ENCODE results near the gene ABI3BP.

Gene ABI3BP

GRCh38 chr3:100941451-100941850, 51.8 kb downstream of the ABI3BP start:
- no peak for DNase-seq

GRCh38 chr3:100941041-100941440, 52.2 kb downstream of the ABI3BP start:
- DNase-seq: no peak

- no peak for DNase-seq
Measured at GRCh38 chr3:100936931-100937330, 56.3 kb downstream of the ABI3BP start.

GRCh38 chr3:100932491-100932890, 60.7 kb downstream of the ABI3BP start:
- no peak for DNase-seq

- no peak for DNase-seq
Measured at GRCh38 chr3:100928638-100929428, 64.4 kb downstream of the ABI3BP start.

GRCh38 chr3:100927775-100928174, 65.4 kb downstream of the ABI3BP start:
- DNase-seq: no peak

- no peak for DNase-seq
Measured at GRCh38 chr3:100915706-100916495, 77.3 kb downstream of the ABI3BP start.

GRCh38 chr3:100913870-100914648, 79.2 kb downstream of the ABI3BP start:
- DNase-seq: no peak

GRCh38 chr3:100912976-100913545, 80.2 kb downstream of the ABI3BP start:
- DNase-seq: no peak

- no peak for DNase-seq
Measured at GRCh38 chr3:100912571-100912970, 80.7 kb downstream of the ABI3BP start.

- no peak for DNase-seq
Measured at GRCh38 chr3:100911956-100912355, 81.3 kb downstream of the ABI3BP start.

GRCh38 chr3:100910986-100911385, 82.2 kb downstream of the ABI3BP start:
- DNase-seq: no peak

- DNase-seq: no peak
Measured at GRCh38 chr3:100902572-100902971, 90.6 kb downstream of the ABI3BP start.

- DNase-seq: no peak
Measured at GRCh38 chr3:100900671-100901335, 92.4 kb downstream of the ABI3BP start.

GRCh38 chr3:100899440-100900091, 93.7 kb downstream of the ABI3BP start:
- DNase-seq: peak; percentile 46

- no peak for DNase-seq
Measured at GRCh38 chr3:100898681-100899080, 94.5 kb downstream of the ABI3BP start.

GRCh38 chr3:100896994-100897393, 96.2 kb downstream of the ABI3BP start:
- no peak for DNase-seq

- DNase-seq: peak; percentile 5
Measured at GRCh38 chr3:100893590-100893989, 99.6 kb downstream of the ABI3BP start.

GRCh38 chr3:100893108-100893507, 100.1 kb downstream of the ABI3BP start:
- peak; percentile 7 for DNase-seq

- no peak for DNase-seq
Measured at GRCh38 chr3:100891827-100892226, 101.4 kb downstream of the ABI3BP start.

- DNase-seq: peak; percentile 46
Measured at GRCh38 chr3:100891033-100891432, 102.2 kb downstream of the ABI3BP start.

- no peak for DNase-seq
Measured at GRCh38 chr3:100888881-100889280, 104.3 kb downstream of the ABI3BP start.
